AML-193 (cell line): ENCODE measurements around the gene CCDC74B.
"Not testable (repeated sequence)": the region's sequence is repeated elsewhere in the genome, so short reads cannot be mapped to it uniquely, and the experiment has no call there.

ENCODE experiments used
- DNase-seq, 2 experiments: peaks; one replicate each; lab custom pipeline; 2025; lab: John Stamatoyannopoulos, UW

The CCDC74B gene

DNA sequence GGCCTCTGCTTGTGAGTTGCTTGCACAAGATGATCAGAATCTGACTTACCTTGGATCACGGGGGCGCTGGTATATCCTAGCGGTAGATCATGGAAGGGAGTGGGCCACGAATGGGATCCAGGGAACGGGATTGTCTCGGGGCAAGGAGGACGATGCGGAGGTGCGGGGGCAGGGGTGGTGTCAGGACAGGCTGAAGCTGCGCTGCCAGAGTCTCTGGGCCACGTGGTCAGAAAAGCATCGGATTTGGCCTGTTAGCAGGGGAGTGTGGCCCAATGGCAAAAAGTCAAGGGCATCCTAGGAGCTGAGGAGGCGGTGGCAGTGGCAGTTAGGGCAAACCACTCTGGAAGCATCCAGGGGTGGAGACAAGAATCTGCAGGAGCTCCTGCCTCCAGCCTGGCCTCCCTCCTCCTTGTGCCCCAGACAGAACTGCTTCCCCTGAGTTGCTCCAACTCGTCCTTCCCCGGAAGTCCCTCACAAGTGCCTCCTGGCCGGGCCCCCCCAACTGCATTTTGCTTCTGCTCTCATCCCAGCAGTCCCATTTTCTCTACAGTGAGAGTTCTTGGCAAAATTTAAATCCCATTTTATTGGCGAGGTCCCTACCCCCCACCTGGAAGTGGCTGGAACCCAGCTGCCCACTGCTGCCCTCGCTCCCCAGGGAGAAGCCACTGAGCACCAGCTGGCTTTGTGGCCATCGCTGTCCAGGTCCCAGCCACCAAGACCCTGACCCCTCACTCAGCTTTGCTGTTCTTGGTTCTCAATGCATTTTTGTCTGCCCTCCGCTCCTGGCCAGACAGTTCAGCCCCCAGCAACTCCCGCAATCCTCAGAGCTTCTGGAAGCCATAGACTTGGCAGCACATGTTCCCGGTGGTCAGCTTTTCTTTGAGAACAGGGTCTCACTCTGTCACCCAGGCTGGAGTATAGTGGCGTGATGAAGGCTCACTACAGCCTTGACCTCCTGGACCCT, 5.6 kb upstream of the CCDC74B start:
- DNase-seq: no peak

DNA sequence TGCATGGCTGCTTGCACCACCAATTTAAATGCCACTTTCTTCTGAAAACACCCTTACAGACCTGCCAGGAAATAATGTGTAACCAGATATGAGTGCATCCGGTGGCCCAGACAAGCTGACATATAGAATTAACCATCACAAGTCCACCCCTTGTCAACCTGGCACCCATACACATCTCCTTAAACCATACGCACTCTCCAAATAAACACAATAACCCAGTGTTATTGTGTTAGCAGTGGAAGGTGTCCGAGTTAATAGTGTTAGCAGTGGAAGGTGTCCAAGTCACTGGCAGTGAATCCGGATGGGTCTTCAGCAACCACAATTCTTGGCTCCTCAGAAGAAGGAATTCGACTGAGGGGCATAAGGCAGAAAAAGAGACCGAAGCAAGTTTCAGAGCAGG, 3.6 kb upstream of the CCDC74B start:
- not testable (repeated sequence) for DNase-seq

DNA sequence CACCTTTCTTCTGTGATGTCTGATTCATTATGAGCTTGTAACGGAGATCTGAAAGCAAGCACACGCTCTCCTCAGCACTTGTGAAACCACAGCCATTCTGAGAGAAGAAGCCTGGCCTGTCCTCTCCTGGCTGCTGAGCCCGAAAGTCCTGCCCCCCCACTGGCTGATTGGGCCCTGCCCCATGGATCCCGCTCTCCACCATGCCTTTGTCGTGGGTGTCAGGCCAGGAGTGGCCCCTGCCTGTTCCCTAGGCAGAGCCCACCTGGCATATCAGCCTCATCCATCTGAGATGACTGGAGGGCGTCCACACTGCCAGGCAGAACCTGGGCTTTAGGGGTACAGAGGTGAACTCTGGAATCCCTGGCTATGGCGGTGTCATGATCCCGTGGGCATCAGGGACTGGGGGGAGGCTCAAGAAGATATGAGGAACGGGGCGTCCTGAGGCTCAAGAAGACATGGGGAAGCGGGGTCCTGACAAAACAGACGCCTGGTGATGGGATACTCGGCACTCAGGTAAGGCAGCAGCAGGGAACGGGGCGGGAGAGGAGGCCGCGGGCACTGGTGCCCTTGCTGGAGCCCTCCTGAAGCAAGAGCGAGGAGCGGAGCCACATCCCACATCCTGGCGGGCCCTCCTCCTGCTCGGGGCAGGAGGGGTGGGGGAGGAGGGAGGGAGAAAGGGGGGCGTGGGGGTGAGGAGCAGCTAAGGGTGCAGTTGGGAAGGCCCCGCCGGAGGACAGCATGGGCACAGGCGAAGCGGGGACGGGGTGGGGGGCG, 1.5 kb downstream of the CCDC74B start:
- not testable (repeated sequence) for DNase-seq

DNA sequence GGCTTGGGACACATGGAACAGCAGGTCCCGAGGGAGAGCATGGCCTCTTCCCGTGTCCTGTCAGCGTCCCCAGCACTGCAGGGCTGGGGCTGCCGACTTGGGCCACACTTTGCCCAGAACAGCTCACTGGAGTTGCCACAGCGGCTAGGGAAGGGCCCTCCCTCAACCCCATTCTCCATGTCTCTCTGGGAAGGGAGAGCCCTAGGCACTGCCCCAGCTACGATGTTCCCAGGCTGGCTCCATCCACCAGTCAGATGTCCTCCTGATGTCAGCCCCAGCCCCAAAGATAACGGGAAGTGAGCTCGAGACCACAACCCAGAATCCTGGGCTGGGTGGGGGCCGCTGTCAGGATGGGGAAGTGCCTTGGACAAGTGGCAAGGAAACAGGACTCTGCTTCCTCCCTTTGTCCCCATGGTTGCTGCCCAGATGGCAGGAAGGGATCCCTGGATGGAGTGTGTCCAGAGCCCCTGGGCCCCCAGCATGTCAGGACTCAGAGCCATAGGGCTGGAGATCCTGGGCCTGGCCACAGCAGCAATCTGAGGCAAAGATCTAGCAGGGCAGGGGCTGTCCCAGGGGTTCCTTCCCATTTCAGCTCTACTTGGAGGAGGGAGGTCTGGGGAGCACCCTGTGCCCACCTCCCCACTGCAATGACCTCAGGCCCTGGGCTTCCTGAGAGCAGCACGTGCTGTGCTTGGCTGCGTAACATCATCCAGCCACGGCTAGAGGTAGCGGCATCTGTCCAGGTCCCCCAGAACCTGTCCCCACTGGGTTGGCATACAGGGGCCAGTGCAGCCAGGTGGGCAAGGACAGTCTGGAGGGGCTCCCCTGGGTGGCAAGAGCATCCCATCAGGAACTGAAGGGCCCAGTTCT, 2.3 kb downstream of the CCDC74B start:
- not testable (repeated sequence) for DNase-seq

DNA sequence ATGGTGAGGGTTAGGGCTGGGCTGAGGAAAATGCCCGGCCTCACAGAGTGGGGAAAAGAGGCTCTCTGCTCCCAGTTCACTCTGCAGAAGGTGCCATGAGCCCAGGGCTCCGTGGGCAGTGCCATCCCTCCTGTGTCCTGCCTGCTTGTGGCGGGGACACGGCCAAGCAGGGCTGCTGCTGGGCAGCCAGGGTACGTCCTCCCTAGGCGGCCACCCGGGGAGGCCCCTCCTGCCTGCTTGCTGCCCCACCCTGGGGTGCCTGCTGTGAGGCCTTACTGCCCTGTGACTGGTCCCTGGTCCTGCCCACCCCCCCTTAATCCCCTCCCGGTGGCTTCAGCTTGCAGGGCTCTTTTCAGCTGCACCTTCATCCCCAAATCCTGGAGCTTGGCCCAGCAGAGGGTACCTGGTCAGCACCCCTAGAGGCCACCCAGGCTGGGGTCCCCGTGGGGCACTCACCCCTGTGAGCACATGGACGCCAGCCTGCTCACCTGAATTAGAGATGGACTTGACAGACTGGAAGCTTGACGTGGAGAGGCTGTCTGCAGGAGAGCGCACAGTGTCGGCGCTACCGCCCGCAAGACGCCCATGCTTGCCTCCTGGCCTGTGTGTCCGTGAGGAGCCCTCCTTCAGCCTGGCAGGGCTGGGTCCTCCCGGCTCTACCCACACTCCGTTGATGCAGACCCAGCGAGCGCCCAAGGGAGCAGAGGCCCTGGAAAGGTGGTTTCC, 3.1 kb downstream of the CCDC74B start:
- not testable (repeated sequence) for DNase-seq

DNA sequence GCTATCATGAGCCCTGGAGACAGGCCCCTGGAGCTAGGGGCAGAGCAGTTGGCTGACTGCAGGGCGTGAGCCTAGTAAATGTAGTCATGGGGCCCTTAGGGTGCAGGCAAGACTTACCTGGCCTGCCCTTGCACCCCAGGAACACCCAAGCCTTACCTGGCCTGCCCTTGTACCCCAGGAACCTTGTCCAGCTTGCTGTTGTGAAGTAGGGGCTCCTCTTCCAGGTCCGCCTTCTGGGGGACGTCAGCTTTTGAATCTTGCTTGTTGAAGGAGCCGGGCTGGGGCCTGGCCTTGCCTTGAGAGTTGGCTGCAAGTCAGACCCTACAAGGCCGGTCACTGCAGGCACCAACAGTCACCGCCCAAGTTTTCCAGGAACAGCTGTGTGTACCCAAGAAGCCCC, 3.9 kb downstream of the CCDC74B start:
- not testable (repeated sequence) for DNase-seq

DNA sequence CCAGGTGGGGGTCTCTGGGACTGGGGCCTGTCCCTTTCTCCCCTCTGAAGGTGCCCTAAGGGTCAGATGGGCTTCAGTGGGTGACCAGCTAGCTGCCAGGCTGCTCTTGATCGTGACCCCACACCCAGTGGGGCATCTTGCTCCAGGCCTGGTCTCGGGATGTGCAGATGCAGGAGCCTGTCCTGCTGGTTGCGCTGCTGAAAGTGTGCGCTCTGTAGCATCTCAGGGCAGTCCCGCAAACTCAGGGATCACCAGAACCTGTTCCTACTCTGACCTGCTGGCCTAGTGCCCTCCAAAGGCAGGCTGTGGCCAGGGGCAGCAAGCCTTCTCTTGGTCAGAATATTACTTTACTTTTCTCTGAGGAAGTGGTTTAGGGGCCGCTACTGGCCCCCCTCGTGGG, 4.4 kb downstream of the CCDC74B start:
- DNase-seq: not testable (repeated sequence)

DNA sequence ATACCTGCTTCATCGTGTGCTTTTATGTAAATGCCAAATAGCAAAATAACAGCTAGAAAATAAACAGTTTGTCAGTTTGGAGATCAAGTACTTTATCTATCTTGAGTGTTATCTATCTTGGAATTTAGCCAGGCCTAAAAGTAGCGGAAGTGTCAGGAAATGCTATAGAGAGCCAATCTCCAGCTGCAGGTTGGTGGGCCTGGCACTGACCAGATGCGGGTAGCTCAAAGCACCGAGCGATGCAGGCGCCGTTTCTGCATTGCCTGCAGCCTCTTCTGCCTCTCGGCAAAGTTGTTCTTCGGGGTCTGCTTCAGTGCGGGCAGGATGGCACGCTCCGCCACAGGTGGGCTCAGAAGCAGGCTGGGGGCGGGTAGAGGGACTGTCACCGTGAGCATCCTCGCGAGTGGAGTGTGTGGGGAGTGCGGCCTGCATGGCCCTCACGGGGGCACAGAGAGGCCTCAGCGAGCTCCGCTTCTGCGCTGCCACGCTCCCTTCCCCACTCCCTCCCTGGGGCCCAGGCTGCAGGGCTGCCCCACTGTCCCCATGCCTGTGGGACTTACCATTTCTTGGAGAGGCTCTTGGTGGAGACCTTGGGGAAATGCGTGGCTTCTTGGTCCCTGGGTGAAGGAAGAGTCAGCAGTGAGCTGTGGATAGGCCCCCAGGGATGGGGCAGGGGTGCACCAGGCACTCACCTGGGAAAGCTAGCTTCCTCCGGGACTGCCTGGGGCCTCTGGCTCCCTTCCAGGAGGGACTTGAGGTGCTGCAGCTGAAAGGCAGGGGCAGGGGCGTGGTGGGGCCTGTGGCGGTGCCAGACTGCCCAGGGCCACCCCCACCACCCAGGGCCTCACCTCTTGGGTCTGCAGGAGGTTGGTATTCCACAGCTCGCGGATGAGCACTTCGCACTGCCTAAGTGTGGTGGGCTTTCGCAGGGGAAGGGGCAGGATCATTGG, 5.3 kb downstream of the CCDC74B start:
- not testable (repeated sequence) for DNase-seq

DNA sequence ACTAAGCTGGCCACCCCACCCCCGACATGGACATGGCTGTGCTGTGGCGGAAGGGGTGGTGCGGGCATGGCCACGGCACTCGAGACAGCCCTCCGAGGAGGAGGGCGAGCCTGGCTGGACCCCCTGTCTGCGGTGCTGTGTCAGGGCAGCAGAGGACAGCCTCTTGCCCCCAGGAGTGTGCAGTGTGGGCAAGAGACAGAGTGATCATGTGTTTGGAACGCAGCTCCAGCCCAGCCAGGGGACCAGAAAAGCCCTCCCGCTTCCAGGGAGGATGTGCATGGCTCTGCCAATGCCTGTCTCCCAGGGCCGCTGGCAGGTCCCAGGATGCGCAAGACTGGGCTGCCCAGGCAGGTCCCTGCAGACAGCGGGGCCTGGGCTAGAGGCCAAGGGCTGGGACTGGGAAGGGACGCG, 6.1 kb downstream of the CCDC74B start:
- DNase-seq: not testable (repeated sequence)

DNA sequence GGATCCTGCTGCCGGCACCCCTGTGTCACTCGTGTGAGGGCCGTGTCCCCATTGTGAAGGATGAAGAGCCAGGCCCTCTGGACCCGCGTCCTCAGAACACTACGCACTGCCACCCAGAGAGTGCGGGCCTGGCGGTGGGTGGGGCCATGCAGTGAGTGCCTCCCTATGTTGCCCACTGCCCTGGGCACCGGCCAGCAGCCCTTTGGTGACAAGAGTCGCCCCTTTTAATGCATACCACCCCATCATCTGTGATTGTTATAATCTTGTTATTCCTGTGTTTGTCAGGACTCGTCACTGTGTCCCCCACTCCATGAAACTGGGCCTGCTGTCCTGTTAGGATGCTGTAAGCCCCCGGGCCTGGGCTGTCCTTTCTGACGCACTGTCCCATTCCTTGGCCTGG, 6.6 kb downstream of the CCDC74B start:
- not testable (repeated sequence) for DNase-seq

DNA sequence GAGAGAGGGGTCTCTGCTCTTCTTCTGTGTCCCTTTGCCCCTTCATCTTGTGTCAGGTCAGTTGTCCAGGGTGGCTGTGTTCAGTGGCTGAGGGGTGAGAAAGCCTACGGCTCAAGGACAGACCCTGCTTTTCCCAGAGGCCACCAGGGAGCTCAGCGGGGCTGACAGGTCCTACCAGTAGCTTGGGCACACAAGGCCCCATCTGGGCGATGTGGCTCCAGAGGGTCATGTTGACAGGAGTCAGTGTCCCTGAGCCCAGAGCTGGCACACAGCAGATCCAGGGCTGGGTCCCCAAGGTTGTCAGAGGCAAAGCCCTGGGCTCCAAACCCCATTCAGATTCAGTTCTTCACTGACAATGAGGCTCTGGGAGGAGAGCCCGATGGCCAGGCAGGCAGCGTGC, 7.8 kb downstream of the CCDC74B start:
- not testable (repeated sequence) for DNase-seq

DNA sequence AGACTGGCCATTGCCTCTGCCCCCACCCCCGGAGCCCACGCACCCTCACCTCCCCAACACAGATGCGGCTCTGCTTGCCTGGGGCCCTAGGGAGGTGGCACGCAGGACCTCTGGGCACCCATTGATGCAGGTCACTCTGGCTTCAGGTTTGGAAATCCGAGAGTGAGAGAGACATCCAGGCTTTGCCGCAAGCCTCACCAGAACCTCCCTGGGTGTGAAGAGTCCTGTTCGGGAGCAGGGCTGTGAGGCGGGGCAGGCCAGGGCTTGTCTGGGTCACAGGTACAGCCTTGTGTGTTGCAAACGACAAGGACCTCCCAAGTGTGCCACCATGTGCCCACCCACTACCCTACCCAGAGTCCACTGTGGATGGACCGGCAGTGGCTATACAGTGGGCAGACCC, 8.4 kb downstream of the CCDC74B start:
- not testable (repeated sequence) for DNase-seq

DNA sequence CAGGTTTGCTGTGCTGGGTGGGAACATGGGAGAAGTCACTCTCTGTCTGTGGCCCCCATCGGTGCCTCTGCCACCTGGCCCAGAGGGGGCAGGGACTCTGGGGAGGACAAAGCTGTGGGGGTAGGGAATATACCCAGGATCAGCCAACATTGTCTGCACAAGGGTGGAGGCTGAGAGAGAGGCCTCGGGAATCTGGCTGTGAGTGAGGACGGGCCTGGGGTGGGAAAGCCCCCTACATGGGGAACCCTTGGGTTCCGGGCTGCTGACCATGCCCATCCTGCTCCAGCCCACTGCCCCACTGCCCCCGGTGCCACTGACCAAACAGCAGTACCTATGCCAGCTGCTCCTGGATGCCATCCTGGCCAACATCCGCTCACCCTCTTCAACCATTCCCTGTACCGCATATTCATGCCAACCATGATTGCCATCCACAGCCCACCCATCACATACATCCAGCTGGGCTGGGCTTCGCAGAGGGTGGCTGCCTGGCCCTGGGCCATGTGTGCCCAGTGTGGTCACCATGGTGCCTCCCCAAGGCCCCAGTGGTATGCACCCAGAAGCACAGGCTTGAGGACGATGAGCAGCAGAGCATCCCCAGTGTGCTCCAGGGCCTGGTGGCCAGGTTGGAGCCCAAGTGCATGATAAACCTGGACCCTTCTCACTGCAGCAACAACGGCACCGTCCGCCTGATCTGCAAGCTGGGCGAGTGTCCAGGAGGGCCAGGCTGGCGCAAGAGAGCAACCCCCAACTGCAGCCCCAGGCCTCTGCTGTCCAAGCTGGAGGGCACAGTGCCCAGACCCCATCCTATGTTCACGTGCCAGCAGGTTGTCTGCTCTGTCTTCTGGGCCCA, 9.0 kb downstream of the CCDC74B start:
- DNase-seq: no peak

DNA sequence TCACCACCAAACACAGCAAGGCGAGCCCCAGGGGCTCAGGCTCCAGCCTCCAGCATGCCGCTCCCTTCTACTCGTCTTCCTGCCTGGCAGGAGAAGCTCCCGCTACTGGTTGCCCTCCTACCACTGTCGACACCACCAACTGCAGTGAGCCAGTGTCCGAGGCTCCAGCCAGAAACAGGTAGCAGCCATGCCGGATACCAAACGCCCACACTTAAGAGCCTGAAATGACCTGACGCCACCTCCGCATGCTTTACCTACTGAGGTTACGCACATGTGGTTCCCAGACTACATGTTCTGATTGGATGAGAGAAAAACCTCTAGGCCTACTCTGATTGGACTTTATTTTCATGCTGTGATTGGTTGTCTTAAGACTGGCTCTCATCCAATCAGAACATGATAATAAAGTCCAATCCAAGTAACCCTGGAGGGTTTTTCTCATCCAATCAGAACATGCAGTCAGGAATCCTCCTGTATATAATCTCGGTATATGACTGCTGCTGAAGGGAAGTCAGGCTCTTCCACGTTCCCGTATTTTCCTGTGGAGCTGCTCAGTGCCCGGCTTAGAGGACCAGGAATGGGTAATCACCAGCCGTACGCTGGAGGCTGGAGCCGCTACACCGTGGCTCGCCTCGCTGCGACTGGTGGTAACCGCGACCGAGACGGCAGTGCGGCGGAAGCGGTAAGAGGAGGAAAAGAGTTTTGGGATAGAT, 15.6 kb downstream of the CCDC74B start, which contains the start of gene POTEF:
POTEF (minus strand) TSS at position 103 of the 710 bp plus-strand sequence. CDS start 8,707 bp downstream, outside the sequence.
- DNase-seq: not testable (repeated sequence)

DNA sequence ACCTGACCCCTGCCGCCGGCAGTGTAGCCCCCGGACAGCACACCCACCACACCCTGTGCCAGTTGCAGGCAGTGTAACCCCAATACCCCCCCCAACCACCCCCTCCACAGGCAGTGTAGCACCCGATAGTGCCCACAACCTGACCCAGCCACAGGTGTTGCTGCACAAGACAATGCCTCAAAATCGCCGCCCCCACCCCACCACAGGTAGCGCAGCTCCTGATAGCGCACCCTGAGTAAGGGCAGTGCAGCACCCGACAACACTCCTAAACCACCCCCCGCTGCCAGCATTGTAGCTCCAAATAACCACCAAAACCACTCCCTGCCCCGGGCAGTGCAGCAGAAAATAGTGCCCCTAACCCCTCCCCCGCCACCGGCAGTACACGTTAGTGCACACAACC, 16.4 kb downstream of the CCDC74B start:
- not testable (repeated sequence) for DNase-seq

DNA sequence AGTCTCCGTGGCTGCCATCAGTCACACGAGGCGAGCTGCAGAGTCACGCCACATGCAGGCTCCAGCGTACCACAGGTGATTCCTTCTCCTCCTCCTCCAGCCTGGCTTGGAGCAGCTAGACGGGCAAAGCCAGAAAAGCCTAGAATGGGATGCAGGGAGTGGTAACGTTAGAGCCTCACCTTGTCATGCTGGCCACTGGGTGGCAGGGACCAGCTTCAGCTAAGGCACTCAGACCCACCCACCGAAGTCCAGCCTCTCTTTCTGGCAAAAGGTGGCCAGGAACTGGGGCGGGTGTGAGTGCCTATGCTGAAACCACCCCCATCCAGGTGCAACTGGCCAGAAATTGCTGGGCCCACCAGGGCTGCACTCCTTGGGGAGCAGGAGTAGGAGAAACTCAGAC, 17.2 kb downstream of the CCDC74B start:
- DNase-seq: not testable (repeated sequence)

DNA sequence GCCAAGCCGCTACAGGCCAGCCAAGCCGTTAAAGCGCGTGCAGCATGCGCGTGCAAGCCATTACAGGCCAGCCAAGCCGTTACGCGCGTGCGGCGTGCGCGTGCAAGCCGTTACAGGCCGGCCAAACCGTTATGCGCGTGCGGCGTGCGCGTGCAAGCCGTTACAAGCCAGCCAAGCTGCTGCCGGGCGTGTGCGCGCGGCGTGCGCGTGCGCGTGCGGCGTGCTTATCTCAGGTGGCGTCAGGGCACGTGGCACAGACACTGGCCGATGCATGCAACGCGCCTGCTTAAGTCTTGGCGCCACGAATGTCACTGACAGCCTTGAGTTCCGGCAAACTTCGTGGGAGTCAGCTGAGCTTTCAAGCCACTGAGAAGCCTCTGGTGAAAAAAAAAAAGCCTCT, 24.0 kb downstream of the CCDC74B start:
- not testable (repeated sequence) for DNase-seq
